ENCODE results near the gene RPL28.
A peak's percentile ranks its signal among the peaks of the same experiment; 100 is the strongest.
"Not testable (repeated sequence)": the region's sequence is repeated elsewhere in the genome, so short reads cannot be mapped to it uniquely, and the experiment has no call there.

The RPL28 gene

DNA sequence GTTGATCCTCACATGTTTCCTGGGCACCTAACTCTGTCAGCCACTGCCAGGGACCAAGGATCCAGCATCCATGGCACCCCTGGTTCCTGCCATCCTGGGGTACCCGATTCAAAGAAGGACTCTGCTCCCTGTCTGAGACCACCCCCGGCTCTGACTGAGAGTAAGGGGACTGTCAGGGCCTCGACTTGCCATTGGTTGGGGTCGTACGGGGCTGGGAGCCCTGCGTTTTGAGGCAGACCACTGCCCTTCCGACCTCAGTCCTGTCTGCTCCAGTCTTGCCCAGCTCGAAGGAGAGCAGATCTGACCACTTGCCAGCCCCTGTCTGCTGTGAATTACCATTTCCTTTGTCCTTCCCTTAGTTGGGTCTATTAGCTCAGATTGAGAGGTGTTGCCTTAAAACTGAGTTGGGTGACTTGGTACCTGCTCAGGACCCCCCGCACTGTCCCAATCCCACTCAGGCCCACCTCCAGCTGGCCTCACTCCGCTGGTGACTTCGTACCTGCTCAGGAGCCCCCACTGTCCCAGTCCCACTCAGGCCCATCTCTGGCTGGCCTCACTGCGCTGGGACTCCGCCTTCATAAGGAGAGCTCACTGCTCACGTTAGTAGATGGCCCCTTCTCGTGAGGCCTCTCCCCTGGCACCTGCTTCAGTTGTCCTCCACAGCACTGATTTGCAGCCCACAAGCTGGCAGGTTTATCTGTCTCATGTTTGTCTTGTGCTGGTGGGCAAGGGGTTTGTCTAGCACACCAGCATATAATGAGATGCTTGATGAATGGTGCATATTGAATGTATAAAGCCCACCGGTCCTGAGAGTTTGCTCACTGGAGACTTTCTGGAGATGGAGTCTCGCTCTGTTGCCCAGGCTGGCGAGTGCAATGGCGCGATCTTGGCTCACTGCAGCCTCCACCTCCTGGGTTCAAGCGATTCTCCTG lies 3.9 kb downstream of the RPL28 start:
- TF ChIP-seq ZNF274 (IDR thresholded peaks at IDR 0.05; ENCODE audit: low read depth, low read length) = no peak
- no peak overlapping the region for H3K4me3 ChIP-seq (ENCODE audit: low read length)

DNA sequence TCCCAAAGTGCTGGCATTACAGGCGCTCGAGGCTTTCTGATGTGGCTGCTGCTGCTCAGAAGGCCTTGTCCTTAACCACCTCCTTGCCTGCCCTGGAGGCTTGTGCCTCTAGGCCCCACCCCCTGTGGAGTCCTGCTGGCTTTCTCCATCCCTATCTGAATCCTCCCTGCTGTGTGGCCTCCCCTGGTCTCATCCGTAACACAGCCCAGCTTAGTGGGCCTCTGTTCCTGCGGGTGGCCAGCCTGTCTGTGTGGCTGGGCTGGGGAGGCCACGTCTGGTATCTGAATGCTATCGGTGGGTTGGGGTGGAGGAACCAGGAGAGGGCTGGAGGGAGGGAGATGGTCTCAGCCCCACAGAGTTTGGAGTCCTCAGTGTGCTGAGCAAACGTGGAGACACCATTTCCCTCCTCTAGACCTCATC lies 4.7 kb downstream of the RPL28 start:
- TF ChIP-seq ZNF274 (IDR thresholded peaks at IDR 0.05; ENCODE audit: low read depth, low read length) = no peak
- H3K4me3 ChIP-seq (ENCODE audit: low read length) = no peak overlapping the region

DNA sequence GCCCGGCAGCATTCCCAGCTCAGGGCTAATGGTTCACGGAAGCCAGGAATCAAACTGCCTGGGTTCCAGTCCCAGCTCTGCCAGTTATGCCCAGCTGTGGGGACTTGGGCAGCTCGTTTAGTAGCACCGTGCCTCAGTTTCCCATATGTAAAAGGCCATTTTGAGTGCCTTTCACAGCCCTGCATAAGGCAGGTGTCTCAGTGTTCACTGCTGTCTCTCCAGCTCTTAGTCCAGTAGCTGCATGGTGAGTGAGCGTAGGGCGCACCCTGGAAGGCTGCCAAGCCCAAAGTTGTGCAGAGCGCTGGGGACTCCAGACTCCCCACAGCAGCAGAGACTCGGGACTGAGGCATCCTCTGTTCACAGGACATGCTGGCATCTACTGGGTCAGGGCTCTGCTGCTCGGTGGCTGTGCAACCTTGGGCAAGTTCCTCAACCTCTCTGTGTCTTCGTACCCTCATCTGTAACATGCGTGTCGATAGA lies 5.5 kb downstream of the RPL28 start:
- no peak for TF ChIP-seq ZNF274 (IDR thresholded peaks at IDR 0.05; ENCODE audit: low read depth, low read length)
- H3K4me3 ChIP-seq (ENCODE audit: low read length) = no peak overlapping the region

DNA sequence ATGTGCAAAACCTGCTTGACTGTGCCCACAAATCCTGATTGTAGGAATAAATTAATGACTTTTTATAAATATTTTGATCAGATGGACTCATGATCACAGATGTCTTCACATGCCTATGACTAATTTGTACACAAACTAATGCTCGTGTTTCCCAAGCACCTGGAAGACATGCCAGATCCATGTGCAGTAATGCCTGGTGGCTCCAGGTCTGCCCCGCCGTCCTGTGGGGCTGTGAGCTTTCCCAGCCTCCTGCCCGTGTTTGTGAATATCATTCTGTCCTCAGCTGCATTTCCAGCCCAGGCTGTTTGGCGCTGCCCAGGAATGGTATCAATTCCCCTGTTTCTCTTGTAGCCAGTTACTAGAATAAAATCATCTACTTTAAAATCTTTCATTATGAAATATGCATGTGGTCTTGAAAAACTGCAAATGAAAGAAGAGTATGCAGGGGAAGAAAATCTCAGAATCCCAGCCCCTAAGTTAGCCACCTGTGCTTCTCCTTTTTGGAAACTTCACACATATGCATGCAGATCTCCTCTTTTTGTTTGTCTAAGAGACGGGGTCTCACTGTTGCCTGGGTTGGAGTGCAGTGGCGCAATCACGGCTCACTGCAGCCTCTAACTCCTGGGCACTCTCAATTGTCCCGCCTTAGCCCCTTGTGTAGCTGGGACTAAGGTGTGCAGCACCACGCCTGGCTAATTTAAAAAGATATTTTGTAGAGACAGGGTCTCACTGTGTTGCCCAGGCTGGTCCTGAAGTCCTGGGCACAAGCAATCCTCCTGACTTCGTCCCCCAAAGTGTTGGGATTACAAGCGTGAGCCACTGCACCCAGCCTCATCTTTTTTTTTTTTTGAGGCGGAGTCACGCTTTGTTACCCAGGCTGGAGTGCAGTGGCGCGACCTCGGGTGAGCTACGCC lies 6.2 kb downstream of the RPL28 start:
- no peak overlapping the region for H3K4me3 ChIP-seq (ENCODE audit: low read length)
- TF ChIP-seq ZNF274 (IDR thresholded peaks at IDR 0.05; ENCODE audit: low read depth, low read length) = no peak

DNA sequence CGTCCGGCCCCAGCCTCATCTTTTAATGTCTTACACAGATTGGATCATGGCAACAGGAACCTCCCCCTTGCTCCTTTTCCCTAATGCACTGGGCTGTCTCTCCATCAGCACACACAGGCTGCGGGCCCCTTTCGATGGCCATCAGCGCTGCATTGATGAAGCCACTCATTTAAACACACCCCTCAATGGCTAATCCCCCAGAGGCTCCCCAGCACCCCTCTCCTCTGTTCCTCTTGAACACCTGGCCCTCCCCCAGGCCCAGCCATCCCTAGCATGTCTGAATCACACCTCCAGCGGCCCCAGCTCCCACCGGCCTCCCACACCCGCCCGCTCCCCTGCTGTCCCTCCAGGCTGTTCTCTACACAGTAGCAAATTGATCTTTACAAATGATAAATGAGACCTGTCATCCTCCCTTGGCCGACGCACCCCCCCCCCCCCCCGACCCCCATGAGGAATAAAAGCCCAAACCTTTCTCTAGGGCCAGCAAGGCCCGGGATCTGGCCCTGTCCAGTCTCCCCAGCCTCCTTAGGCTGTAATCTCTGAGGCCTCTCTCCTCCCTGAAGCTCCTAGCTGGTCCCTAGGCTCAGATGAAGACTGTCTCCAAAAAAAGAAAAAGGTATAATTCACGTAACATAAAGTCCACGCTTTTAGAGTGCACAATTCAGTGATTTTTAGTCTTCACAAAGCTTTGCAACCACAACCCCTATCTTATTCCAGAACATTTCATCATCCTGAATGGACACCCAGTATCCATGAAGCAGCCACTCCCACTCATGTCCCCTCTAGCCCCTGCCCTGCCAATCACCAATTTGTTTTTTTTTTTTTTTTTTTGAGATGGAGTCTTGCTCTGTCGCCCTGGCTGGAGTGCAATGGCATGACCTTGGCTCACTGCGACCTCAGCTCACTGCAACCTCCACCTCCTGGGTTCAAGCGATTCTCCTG lies 7.4 kb downstream of the RPL28 start:
- no peak overlapping the region for H3K4me3 ChIP-seq (ENCODE audit: low read length)

DNA sequence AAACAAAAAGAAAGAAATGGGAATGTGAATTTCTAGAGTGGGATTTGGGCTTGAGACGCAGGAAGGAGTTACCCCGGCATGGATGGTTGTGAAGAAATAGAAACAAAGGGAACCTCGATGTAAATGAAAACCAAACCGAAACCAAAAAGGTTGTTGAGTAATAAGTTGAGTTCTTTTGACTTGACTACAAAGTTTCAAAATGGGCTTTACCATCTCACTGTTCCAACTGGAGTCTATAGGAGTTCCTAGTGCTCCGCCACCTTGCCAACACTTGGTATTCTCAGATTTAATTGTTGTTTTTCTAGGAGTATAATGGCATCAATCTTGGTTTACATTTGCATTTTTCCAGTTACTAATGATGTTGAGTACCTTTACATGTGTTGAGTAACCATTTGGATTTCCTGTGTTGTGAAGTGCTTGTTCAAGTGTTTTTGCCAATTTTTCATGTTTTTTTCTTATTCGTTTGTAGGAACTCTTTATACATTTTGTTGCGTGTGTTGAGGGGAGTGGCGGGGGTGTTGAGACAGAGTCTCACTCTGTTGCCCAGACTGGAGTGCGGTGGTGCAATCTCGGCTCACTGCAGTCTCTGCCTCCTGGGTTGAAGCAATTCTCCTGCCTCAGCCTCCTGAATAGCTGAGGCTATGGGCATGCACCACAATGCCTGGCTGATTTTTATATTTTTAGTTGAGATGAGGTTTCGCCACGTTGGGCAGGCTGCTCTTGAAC lies 12.6 kb downstream of the RPL28 start:
- H3K4me3 ChIP-seq (ENCODE audit: low read length) = no peak overlapping the region
- no peak for TF ChIP-seq ZNF274 (IDR thresholded peaks at IDR 0.05; ENCODE audit: low read depth, low read length)

More for the DNA sequence above, 7.4 kb downstream of the RPL28 start:
- no peak for TF ChIP-seq ZNF274 (IDR thresholded peaks at IDR 0.05; ENCODE audit: low read depth, low read length)

DNA sequence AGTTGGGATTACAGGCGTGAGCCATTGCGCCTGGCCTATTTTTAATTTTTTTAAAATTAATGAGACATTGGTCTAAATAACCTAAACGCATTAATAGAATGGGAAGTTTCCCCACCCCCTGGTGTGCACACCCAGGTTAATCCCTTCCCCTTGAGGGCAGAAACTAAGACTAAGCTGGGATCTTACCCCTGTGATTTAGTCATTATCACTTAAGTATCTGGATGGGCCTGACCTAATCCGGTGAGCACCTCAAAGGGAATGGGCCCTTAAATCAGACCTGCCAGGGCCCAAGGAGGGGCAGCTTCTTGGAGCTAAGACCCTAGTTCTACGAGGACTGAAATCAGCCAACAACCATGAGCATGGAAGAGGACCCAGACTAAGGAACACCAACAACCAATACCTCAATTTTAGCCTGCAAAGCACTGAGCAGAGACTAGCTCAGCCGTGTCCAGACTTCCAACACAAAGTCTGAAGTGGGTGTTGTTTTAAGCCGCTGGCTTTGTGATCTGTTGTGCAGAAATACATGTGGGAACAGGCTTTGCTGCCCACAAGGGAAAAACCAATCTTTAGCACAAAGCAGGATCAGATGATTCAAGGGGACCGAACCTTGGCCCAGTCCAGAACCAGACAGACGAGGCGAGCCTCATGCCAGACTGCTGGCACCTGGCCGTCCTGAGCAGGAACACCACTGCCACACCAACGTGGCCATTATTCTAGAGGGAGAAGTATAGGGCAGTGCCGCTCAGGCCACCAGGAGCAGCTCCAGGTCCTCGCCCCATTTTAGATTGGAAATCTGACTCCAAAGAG lies 14.8 kb downstream of the RPL28 start:
- H3K4me3 ChIP-seq (ENCODE audit: low read length) = no peak overlapping the region
- no peak for TF ChIP-seq ZNF274 (IDR thresholded peaks at IDR 0.05; ENCODE audit: low read depth, low read length)

DNA sequence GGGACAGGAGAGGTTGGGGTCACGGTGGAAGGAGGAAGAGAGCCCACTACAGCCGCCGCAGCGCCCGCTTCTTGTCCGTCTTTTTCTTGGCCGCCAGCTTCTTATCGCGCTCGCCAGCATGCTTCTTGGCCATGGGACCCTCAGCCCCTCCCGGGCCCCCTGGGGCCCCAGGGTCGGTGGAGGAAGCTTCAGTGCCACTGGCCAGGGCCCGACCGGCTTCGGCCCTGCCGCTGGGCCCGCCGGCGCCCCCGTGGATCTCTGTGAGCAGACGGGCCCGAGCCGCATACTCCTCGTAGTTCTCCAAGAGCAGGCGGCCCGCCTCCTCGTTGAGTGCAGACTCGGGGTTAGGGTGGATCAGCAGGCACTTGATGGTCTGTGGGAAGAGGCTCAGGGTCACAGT lies 15.7 kb downstream of the RPL28 start:
- not testable (repeated sequence) for H3K4me3 ChIP-seq (ENCODE audit: low read length)

DNA sequence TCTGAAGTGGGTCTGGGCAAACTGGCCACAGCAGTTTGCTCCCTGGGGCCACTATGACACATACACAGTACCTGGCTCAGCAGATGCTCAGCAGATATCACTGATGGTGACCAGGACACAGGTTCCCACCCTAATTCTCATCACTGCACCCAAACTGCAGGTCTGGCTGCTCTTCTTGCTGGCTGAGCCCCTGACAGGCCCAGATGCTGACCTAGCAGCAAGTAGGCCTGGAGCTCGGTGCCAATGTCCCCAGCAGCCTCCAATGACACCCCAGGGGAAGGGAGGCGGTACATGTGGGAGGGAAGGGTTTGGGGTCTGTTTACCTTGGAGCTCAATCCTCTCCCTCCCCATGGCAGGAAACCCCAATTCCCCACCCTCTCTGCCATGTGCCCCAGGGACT lies 16.8 kb downstream of the RPL28 start:
- H3K4me3 ChIP-seq (ENCODE audit: low read length) = no peak overlapping the region
- no peak for TF ChIP-seq ZNF274 (IDR thresholded peaks at IDR 0.05; ENCODE audit: low read depth, low read length)

DNA sequence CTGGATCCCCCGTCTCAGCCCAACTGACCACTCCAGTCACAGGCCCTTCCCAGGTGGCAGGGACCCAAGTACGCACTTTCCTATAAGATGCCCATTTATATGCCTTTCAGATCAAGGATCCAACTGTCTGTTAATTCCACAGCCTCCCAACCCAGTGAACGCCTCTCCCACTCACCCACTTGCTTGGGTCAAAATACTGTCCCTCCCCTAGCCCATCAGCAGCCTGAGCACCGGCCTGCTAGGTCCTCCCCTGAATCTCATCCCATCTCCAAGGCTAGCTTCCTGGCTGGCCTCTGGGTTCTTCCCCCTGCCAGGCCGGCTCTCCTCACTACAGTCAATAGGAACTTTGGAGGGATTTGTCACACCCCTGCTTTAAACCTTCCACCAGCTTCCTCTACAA lies 19.9 kb downstream of the RPL28 start:
- H3K4me3 ChIP-seq (ENCODE audit: low read length) = peak overlapping the region; percentile 83; the same call in 1 of the 2 replicates
- TF ChIP-seq ZNF274 (IDR thresholded peaks at IDR 0.05; ENCODE audit: low read depth, low read length) = no peak

DNA sequence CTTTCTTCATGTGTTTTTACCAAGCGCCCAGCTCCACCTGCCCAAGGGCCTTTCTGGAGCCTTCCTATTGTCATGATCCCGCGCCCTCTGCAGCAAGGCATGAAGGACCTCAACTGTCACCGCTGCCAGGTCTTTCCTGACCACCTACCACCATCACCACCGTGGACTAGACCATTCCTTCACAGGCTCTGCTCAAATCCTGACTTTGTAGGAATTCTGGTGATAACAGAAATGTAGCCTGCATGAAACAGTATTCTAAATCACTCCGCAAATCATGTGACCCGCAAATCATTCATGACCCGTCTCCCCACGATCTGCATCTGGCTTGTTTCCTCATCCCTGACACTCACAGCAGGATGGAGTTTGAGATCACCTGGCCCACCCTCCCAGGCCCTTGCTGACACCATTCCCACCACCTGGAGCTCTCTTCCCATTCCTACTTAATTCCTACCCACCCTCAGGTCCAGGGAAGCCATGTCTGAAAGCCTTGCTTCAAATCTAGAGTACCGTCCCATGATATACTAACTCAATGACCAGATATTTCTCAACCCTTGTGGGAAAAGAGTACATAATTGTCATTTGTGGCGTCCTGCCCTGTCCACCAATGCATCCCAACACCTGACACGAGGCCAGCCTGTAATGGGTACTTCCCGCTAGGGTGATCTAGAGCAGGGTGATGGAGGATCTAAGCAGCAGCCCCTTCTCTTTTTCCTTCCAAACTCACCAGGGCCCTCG lies 20.5 kb downstream of the RPL28 start:
- peak overlapping the region; percentile 83 for H3K4me3 ChIP-seq (ENCODE audit: low read length)
- TF ChIP-seq ZNF274 (IDR thresholded peaks at IDR 0.05; ENCODE audit: low read depth, low read length) = no peak

Measured in GM08714 (cell line).